ENCODE data around the gene CHD6. TPM values are rescaled to one million over a fixed set of nuclear protein-coding genes. Genes with fewer than 3 reads are reported as not detected.

CHD6 gene
- total RNA-seq, 2 experiments from 2014 or later: 19.4 to 20.3 TPM

DNA sequence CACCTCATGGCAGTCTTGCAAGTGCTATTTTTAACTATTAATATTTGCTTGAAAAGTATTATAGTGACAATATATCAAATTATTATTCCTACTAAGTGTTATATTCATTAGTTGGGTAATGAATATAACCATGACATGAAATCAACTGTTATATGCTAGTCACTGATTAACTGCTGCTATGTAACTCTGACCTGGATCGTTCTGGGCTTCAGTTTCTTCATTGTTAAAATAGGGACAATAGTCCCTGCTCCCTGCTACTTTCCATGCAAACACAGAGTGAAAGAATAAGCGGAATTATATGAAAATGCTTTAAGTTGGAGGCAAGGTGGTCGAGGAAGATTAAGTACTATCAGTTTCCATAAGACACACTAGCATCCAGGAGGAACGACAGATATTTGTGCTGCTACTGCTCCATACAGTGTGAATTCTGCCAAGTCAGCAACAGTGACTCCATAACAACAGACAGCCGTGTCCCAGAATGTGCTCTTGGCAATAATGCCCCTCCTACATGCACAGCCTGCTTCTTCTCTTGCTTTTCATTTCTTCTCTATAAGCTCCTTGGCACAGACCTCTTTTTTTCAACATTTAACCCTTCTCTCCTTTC, 107.2 kb downstream of the CHD6 start:
- CTCF ChIA-PET: no interaction called here
- POLR2A ChIA-PET: no interaction called here

DNA sequence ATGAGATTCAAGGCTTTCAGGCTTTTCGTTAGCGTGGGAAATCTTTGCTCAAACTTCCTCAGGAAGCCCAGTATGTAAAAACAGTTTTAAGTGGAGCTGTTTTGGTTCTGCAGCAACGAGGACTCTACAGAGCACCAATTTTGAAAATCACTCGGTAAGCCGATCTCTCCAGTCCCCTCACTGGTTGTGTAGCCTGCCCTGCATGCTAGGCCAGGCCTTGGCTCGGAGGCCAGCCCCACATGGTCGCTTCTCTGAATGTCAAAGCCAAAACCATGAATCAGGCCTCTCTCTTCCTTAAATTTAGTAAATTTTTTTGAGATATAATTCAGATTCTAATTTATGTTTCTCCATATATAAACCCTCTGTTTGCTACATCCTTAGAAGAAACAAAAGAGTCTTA, 108.0 kb downstream of the CHD6 start:
- ChIA-PET CTCF (no interaction called here), POLR2A (no interaction called here)

DNA sequence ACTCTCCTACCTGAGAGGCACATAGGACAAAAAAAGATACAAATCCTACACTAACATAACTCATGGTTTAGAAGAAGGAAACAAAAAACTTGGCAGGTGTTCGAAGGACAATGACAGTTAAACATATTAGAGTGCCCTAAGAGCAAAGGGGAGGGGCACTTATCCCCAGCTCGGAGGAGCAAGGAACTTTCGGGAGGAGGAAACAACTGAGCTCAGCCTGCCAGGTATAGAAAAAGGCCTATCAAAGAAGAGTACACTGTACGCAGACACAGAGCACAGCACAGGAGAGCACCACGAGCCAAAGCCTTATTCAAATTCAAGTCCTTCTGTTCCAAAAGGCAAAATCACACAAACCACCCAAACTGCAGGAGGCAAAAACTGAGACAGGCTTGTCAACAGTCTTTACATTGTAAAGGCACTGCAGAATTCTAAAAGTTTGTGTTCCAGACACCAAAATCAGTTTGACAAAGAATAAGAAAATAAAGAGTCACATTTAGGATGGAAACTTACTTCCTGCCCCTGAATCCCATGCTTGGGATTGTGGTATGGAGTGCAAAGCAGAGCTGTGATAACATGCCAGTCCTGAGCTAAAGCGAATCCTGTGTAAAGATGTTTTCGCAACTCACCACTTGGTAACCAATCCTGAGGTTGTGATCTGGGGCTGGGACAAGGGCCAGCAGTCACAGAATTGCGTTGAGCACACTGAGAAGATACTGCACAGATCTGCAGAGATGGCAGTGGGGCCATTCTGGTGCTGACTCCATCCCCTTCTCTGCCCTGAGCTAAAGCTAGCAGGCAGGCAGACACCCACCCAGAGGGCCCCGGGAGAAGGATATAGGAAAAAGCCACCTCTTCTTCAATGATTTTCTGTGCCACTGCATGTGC, 108.6 kb downstream of the CHD6 start:
- ChIA-PET POLR2A (no interaction called here), CTCF (no interaction called here)

DNA sequence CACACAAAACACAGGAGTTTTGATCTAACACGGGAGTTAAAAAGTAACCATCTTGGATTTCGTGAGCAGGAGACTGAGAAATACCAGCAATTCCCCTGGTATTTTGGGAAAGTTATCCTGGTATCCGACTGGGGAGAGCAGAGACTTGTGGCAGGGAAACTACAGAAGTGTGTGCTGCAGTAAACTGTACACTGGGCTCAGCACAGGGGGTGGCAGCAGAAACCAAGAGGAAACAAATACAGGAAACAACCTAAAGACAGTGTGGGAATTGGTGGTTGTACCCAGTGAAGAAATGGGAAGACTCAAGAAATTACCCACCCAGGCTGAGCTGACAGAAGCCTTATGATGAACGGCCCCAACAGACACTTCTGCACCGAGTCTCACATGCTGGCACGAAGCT, 109.8 kb downstream of the CHD6 start:
- ChIA-PET POLR2A (no interaction called here), CTCF (no interaction called here)

DNA sequence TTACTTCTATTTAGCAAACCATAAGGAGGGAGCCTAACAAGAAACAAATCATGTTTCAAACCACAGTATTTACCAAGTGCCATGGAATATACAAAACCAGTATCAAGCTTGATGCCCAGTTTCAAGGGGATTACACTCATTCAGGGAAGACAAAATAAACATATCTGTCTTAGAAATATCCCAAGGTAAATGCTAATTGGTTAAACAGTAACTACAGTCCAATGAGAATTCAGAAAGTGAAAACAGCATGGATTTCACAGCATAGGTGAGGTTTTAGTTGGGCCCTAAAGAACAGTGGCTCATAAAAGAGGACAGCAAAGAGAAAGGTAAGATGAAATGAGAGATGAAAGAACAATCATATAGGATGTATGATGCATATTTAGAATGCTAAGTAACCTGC, 110.3 kb downstream of the CHD6 start:
- CTCF ChIA-PET: no interaction called here
- POLR2A ChIA-PET: no interaction called here

DNA sequence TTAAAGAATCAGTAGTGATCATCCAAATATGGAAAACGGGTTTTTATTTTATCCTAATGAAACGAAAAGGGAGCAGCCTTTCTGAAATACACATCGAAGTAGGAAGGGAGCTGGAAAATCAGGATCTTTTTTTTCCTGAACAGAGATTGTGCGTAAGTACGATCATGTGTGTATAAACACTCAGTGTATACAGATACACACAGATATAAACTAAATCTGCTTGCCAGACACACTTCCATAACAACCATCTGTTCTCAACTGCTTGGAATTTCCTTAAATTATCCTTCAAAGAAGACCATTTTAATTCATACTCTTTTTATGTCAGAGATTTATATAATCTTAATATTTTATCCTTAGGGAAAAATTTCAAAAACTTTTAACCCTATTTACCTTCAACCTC, 110.7 kb downstream of the CHD6 start:
- ChIA-PET CTCF (no interaction called here), POLR2A (no interaction called here)

DNA sequence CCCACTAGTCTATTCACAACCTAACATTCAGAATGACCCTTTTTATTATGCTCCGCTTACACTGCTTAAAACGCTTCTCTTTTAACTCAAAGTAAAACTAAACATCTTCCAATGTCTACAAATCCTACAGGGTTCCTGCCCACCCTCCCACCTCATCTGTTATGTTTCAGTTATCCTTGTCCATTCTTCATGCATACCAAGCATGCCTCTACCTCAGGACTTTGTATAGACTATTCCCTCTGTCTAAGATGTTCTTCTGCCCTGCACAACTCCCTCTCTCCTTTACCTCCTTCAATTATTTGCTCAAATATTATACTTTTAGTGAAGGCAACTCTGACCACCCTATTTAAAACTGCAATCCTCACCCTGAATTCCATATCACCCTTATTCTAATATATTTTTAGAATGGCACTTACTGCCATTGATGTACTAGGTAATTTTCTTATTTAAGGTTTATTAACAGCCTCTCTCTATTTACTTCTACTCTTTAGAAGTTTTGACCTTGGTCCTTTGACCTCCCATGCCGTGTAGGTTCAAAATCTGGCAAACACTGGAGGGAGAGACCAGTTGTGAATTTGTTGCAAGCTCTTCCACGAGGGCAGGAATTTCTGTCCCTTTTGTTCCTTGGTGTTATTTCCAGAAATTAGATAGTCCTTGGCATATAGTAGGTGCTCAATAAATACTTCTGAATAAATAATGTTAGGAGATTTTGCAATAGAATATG, 111.8 kb downstream of the CHD6 start:
- ChIA-PET POLR2A (no interaction called here), CTCF (no interaction called here)

DNA sequence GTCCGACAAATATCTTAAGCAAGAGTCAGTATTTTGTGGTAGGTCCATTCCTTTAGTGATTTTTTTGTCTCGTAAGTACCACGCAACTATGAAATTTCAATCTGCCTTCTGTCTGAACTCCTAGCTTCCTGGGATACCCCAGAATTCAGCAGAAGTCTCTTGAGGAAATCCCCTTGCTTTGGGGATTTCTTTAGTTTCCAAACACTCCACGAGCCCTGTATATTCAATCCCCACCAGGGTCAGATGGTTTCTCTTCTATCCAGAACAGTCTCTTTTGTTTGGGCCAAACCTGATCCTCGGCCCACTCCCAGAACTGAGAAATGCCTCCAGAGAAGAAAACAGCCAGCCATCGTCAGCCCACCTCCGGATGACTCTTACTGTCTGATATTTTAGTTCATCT, 113.0 kb downstream of the CHD6 start:
- POLR2A ChIA-PET: no interaction called here

DNA sequence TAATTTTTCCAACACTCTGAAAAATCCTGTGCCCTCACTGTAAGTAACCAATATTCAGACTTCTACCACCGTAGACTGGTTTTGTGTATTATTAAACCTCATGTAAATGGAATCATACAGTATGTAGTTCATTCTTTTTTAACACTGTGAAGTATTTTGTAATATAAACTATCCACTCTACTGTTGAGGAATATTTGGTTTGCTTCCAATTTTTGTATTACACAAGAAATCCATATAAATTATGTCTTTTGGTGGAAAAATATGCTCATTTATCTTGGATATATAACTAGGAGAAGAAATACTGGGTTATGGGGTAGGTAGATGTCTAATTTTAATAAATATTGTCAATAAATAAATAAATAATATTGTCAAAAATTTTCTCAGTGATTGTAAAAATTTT, 116.8 kb downstream of the CHD6 start:
- CTCF ChIA-PET: no interaction called here
- POLR2A ChIA-PET: no interaction called here

More for the DNA sequence above, 113.0 kb downstream of the CHD6 start:
- CTCF ChIA-PET: no interaction called here

DNA sequence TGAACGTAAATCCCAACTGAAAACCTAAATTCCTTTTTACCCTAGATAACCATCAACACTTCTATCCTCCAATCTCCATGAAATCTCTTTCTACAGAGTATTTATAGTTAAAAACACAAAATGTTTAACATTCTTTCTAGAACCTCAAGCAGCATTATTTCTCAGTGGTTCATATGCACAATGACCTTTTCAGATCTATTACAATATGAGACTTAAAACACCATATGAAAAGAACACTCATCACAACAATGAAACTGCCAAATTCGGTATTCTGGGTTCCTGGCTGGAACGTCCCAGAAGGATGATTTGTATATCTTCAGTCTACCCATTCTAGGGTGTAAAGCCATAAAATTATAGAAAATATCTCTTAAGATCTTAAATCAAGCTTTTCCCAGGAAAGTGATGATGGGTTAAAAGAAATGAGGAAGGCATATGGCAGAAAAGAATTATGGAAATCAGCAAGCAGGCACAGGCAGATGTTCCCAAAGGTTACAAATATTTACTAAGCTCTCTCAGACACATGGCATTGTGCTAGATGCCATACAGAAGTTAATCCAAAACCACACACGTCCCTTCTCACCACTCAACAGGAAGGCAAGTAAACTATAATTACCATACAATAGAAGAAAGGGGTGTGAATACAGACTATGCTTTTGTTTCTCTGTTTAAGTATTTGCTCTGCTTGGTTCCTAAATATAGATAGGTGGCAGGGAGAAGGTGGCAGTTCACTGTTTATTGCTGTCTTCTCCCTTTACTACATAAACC, 118.0 kb downstream of the CHD6 start:
- CTCF ChIA-PET: no interaction called here

DNA sequence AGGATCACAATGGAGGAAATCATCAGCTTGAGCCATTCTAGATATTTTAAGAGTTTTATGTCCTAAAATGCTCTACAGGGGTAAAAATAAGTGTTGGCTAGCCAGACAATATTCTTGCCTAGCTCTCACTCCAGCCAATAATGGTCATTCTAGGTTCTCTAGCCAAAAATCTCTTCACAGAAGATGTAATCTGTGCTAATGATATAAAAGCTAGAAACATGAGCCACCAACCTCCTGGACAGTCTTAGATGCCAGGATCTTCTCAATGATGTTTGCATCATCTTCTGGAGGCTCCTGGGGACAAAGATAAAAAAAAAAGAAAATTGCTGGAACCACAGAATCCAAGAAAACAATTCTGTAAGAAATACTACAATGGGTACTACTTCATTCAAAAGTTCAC, 119.1 kb downstream of the CHD6 start:
- ChIA-PET CTCF (no interaction called here), POLR2A (no interaction called here)

More for the DNA sequence above, 118.0 kb downstream of the CHD6 start:
- POLR2A ChIA-PET: no interaction called here

DNA sequence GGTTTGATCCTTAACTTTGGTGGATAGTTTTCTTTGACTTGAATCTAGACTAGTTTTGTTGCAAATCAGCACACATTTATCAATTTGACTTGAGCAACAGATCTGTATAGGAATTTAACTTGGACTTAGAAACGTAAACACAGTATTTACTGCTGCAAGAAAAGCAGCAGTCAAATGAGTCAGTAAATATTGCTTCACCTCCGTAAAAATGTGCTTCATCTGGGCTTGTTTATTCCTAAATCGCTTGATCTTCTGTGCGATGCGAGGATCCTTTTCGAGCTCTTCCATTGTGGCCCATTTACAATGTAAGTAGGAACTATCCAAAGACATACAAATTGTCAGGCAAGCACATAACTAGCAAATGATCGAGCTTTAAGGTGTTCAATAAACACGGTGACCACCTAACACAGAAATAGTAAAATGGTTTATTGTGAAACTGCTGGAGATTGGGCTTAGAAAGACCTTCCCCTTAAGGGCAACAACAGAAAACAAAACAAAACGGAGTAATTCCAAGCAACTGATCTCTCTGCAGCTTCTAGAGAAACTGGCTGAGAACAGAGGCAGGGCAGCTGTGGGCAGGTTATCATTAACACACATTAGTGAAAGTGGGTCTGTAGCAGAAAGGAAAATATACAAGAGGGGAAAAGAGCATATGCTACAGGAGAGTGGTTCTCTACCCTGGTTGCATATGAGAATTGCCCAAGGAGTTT, 120.8 kb downstream of the CHD6 start:
- POLR2A ChIA-PET: no interaction called here

DNA sequence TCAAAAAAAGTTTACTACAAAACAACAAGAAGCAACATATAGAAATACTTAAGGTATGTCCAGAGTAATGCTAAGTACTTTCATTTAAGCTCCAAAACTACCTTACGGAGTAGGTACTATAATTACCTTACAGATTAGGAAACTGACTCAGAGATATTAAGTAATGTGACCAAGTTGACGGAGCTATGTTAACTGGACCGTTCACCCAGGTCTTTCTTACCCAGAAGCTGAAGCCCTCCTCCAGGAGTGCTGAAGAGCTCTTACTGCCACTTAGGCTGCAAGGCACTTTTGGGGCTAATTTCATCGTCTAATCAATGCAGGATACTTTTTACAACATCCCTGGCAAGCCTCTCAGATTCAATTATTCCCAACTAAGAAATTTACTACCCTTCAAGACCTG, 123.7 kb downstream of the CHD6 start:
- ChIA-PET POLR2A (no interaction called here), CTCF (no interaction called here)

More for the DNA sequence above, 120.8 kb downstream of the CHD6 start:
- CTCF ChIA-PET: no interaction called here

DNA sequence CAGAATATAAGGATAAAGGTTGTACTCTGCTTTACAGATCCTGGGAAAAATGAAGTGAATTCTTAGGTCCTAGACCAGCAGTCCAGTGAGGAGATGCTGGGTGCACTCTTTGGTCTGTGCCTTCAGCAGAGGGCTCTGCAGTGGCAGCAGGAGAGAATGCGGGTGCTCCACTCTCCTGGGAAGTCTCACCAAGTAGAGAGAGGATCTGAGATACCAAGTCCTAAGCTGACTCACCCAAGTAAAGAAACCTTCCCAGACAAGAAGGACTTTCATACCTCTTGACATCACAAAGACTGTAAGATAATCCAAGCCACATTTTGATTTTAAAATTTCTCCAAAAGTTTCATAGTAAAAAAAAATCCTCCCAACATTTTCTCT, 134.6 kb downstream of the CHD6 start:
- POLR2A ChIA-PET: no interaction called here
- CTCF ChIA-PET: no interaction called here

DNA sequence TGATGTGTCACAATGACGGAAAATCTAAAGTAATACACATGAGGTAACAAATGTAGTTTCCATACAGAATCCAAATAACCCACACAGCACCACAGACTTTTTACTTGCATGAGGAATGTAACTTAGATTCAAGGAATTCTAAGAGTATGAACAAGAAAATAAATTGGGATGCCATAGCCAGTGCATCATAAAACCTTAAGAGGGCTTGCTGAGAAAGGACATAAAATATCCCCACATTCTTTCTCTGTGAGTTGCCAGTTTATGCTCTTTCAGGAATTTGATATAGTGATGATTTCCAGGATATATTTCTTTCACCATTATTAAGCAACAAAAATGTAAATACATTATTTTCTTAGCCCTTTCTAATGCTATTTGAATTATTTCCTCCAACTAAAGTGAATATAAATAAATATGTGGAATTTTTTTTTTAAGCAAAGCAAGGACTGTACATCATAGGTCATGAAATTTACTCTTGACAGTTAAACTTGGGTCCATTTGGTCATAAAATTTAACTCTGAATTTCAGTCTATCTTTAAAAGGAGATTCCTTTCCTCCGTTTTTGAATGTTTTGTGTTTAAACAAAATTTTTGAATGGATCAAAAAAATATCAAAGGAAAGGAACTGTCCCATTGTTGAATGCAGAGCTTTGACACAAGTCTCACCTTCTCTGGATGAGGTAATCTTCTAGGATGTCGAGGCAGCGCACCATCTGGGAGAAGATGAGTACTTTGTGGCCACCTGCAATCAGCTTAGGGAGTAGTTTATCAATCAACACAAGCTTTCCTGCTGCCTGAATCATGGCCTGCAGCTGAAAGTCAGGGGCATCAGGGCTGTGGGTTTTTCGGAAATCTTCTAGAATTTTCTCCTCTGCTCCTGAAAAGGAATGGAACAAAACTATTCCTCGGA, 135.3 kb downstream of the CHD6 start:
- CTCF ChIA-PET: no interaction called here

DNA sequence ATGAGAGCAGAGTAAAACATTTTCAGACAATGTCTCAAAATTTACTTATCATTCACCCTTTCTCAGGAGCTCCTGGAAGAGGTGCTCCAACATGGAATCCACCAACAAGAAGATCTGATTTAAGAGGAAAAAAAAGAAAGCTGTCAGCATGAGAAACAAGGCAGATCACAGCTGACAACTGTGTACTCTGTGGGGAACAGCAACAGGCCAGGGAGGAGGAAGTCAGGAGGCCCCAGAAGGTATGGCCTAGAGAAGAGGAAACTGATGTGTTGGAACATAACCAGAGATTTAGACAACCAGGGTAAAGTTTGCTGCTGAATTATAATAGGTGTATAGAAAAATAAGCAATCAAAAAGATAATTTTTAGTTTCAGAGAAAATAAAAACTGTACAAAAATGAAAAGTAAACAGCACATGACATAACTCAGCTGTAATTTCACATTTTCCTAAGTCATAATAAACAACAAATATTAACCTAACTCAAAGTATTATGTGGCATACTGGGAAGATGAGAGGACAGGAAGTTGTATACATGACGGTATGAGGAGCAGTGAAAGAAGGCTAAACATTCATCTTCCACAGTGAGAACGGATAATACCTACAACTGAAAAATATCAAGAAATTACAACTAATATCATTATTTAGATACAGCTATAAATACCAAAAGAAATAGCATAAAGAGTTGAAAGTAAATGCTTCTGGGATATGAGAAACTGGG, 138.0 kb downstream of the CHD6 start:
- ChIA-PET POLR2A (no interaction called here), CTCF (no interaction called here)

More for the DNA sequence above, 135.3 kb downstream of the CHD6 start:
- POLR2A ChIA-PET: no interaction called here

DNA sequence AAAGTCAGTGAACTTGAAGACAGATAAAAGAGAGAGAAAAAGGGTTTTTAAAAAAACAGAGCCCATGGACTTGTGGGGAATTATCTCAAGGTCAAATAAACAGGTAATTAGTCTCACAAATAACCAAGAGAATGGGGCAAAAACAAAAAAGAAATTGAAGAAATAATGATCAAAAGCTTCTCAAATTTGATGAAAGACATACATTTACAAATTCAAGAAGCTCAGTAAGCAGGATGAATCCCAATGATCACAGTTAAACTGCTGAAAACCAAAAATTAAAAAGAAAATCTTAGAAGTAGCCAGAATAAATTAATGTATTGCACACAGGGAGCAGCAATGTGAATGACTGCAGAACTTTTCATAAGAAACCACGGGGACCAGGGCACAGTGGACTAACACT, 139.1 kb downstream of the CHD6 start:
- POLR2A ChIA-PET: no interaction called here
- CTCF ChIA-PET: no interaction called here

DNA sequence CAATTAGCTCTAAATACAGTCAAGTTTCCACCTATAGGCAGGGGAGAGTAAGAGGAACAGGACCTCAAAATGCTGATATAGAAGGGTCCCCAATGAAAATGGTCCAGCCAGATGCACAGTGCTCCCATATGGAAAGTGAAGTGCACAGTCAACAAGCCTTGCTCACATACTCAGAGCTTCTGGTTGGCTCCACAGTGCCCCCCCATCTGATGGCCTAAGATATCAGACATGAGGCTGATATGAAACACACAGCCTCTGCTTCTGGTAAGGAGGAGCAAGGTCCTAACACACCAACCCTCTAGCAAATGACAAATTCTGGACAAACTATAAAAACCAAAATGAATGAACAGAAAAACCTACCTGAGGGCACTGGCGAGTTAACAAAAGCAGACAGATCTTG, 140.2 kb downstream of the CHD6 start:
- POLR2A ChIA-PET: no interaction called here
- CTCF ChIA-PET: no interaction called here

Measured in activated CD8-positive, alpha-beta memory T cell treated with anti-CD3 and anti-CD28 coated beads for 36 hours (primary cell).